ENCODE data around the gene MAGI2. TPM values are rescaled to one million over a fixed set of nuclear protein-coding genes. Genes with fewer than 3 reads are reported as not detected.
"Not testable (repeated sequence)": the region's sequence is repeated elsewhere in the genome, so short reads cannot be mapped to it uniquely, and the experiment has no call there.

The MAGI2 gene
- total RNA-seq, 1 donor from 2014 or later, result 2.5 TPM

DNA sequence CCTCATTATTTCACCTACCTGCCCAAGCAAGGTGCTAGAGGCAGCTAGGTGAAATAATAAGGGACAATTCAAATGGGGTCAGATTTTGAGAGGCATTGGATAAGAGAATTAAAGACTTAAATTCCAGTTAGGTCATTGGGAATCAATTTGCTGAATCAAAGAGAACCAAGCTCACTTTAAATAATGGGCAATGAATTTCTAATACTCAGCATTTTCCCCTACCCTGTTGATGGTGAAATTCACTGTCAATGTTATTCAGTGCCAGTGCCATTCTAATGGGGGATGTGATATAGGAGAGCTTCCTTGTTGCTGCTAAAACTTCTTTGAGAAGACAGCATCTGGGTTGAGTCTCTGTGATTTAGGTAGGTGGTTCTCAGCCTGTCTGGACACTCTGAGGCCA is 1145.6 kb downstream of the MAGI2 start:
- TF ChIP-seq, protein P1, sequence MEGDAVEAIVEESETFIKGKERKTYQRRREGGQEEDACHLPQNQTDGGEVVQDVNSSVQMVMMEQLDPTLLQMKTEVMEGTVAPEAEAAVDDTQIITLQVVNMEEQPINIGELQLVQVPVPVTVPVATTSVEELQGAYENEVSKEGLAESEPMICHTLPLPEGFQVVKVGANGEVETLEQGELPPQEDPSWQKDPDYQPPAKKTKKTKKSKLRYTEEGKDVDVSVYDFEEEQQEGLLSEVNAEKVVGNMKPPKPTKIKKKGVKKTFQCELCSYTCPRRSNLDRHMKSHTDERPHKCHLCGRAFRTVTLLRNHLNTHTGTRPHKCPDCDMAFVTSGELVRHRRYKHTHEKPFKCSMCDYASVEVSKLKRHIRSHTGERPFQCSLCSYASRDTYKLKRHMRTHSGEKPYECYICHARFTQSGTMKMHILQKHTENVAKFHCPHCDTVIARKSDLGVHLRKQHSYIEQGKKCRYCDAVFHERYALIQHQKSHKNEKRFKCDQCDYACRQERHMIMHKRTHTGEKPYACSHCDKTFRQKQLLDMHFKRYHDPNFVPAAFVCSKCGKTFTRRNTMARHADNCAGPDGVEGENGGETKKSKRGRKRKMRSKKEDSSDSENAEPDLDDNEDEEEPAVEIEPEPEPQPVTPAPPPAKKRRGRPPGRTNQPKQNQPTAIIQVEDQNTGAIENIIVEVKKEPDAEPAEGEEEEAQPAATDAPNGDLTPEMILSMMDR (IDR thresholded peaks at IDR 0.05; ENCODE audit: insufficient read depth, low read length, poor library complexity, severe bottlenecking), result no peak
- H3K27me3 ChIP-seq (ENCODE audit: control insufficient read depth, insufficient read depth, low read length), result no peaks in the 10 kb centered on the region
- no peak overlapping the region for H3K4me3 ChIP-seq (ENCODE audit: low read depth, low read length)
- DNase-seq (ENCODE audit: low read depth), result no peak
- no peaks in the 10 kb centered on the region for H3K36me3 ChIP-seq (ENCODE audit: control insufficient read depth, insufficient read depth, low read length)

DNA sequence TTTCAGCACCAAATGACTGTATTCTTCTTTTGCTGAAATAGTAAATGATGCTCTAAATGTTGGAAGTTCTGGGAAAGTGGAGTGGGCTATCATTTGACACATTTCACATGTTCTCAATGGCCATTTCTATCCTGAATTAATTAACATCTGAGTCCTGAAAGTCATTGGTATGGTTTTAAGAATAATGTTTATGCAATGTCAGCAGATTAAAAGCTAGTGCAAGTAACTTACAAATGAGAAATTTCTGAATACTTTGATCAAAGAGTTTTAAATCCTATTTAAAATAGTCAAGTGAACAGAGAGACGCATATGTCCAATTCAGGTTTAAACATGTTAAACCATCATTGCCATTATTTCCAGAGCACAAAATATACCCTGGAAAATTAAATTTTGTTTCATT is 1146.8 kb downstream of the MAGI2 start:
- no peak for DNase-seq (ENCODE audit: low read depth)
- H3K36me3 ChIP-seq (ENCODE audit: control insufficient read depth, insufficient read depth, low read length), result no peaks in the 10 kb centered on the region
- H3K27me3 ChIP-seq (ENCODE audit: control insufficient read depth, insufficient read depth, low read length), result no peaks in the 10 kb centered on the region
- TF ChIP-seq, protein P1 (IDR thresholded peaks at IDR 0.05; ENCODE audit: insufficient read depth, low read length, poor library complexity, severe bottlenecking), result no peak
- H3K4me3 ChIP-seq (ENCODE audit: low read depth, low read length), result no peak overlapping the region

DNA sequence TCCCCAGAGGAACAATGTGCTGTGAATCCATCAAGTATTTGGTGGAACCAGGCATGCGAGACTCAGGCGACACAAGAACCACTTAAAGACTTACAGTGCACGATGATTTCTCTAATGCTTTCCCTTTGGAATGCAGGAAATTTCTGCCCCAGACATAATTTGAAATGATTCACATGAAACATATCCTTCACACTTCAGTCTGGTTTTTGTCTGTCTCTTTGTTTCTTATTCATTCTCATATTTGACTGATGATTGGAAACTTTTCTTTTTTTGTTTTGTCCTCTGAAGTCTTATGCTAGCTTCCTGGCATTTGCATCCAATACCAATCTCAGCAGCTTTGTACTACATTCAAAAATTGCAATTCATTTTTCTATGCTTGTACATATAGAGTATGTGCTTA is 1152.1 kb downstream of the MAGI2 start:
- TF ChIP-seq, protein P1 (IDR thresholded peaks at IDR 0.05; ENCODE audit: insufficient read depth, low read length, poor library complexity, severe bottlenecking), result no peak
- peak; percentile 23 for DNase-seq (ENCODE audit: low read depth)
- H3K27me3 ChIP-seq (ENCODE audit: control insufficient read depth, insufficient read depth, low read length), result no peaks in the 10 kb centered on the region
- H3K4me3 ChIP-seq (ENCODE audit: low read depth, low read length), result no peak overlapping the region
- no peaks in the 10 kb centered on the region for H3K36me3 ChIP-seq (ENCODE audit: control insufficient read depth, insufficient read depth, low read length)

DNA sequence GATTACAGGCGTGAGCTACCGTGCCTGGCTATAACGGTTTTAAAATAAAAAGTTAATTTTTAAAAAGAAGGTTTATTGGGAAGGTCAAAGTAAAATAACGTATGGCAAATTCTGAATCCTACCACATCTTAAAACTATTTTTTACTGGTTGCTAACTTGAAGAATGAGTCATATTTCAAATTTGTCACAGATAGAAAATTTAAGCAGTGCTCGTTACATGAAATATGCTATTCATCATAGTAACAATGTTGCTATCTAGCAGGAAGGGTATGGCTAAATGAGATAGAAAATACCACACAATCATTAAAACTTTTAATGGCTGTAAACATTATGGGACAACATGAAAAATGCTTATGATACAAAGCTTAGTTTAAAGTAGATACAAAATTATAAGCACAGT is 1154.4 kb downstream of the MAGI2 start:
- Histone ChIP-seq H3K36me3 (ENCODE audit: control insufficient read depth, insufficient read depth, low read length) (no peaks in the 10 kb centered on the region), H3K27me3 (ENCODE audit: control insufficient read depth, insufficient read depth, low read length) (no peaks in the 10 kb centered on the region), H3K4me3 (ENCODE audit: low read depth, low read length) (no peak overlapping the region)
- DNase-seq (ENCODE audit: low read depth), result no peak
- TF ChIP-seq, protein P1 (IDR thresholded peaks at IDR 0.05; ENCODE audit: insufficient read depth, low read length, poor library complexity, severe bottlenecking), result no peak

DNA sequence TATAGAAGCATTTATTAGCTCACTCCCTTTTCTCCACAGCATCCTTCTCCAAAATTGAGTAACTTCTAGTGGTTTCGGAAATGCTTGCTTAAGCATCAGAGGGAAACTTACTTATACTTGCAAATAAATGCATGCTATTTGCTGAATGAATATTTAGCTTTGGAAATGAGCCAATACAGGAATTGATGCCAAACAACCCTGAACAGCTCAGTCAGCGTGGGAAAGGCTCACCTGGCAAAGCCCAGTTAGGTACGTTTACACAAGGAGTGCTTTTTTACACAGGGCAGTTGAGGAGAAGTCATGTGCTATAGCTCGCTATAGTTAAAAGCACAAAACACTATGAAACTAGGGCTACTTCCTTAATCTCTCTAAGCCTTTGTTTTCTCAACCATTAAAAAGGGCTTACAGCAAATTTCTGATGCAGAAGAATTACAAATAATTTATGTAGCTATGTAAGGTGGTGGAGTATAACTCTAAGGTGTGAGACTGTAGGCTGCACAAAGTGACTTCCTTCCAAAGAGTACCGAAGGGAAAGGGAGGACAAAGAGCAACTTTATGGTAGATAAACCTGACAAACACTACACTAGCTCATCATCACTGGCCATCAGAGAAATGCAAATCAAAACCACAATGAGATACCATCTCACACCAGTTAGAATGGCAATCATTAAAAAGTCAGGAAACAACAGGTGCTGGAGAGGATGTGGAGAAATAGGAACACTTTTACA is 1156.7 kb downstream of the MAGI2 start:
- Histone ChIP-seq H3K36me3 (ENCODE audit: control insufficient read depth, insufficient read depth, low read length) (no peaks in the 10 kb centered on the region), H3K27me3 (ENCODE audit: control insufficient read depth, insufficient read depth, low read length) (no peaks in the 10 kb centered on the region), H3K4me3 (ENCODE audit: low read depth, low read length) (no peak overlapping the region)
- no peak for DNase-seq (ENCODE audit: low read depth)
- TF ChIP-seq, protein P1 (IDR thresholded peaks at IDR 0.05; ENCODE audit: insufficient read depth, low read length, poor library complexity, severe bottlenecking), result no peak

DNA sequence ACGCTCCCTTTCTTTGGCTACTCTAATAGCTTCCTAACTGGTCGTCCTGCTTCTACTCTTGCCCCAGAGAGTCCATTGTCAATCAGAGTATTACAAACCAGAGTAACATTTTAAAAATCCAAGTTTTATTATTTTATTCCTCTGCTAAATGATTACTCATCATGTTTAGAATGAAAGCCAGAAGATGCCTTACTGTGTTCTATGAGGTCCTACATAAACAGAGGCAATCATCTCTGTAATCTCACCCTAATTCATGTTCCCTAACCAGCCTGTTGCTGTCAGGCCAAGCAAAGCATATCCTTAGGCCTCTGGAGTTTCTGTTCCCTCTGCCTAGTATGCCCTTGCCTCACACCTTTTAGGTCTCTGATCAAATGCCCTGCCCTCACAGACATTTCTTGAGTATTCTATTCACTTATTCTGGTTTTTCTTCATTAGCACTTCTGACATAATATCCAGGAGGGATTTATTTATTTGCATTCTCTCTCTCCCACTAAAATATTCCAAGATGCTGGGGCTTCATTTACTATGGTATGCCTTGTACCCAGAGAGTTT is 1157.3 kb downstream of the MAGI2 start:
- TF ChIP-seq, protein P1 (IDR thresholded peaks at IDR 0.05; ENCODE audit: insufficient read depth, low read length, poor library complexity, severe bottlenecking), result no peak
- DNase-seq (ENCODE audit: low read depth), result no peak
- Histone ChIP-seq H3K36me3 (ENCODE audit: control insufficient read depth, insufficient read depth, low read length) (no peaks in the 10 kb centered on the region), H3K4me3 (ENCODE audit: low read depth, low read length) (no peak overlapping the region), H3K27me3 (ENCODE audit: control insufficient read depth, insufficient read depth, low read length) (no peaks in the 10 kb centered on the region)

DNA sequence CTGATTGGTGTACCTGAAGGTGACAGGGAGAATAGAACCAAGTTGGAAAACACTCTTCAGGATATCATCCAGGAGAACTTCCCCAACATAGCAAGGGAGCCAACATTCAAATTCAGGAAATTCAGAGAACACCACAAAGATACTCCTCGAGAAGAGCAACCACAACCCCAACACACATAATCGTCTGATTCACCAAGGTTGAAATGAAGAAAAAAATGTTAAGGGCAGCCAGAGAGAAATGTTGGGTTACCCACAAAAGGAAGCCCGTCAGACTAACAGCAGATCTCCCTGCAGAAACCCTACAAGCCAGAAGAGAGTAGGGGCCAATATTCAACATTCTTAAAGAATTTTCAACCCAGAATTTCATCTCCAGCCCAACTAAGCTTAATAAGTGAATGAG is 1164.0 kb downstream of the MAGI2 start:
- DNase-seq (ENCODE audit: low read depth); H3K4me3 ChIP-seq (ENCODE audit: low read depth, low read length); H3K27me3 ChIP-seq (ENCODE audit: control insufficient read depth, insufficient read depth, low read length); H3K36me3 ChIP-seq (ENCODE audit: control insufficient read depth, insufficient read depth, low read length): not testable (repeated sequence)

Measured in kidney epithelial cell (primary cell).